ENCODE measurements around the gene MAP2K6. TPM values are rescaled to one million over a fixed set of nuclear protein-coding genes. Genes with fewer than 3 reads are reported as not detected.

The MAP2K6 gene
- total RNA-seq, 2 experiments from 2014 or later: 10.3 to 27.6 TPM

- ChIA-PET CTCF (ENCODE audit: unreplicated experiment) (interaction anchor here (1.0 to 1.1 kb wide), 2 partner anchors 9 to 589 kb away, joined by 3 read pairs; no protein-coding TSS in a partner anchor), POLR2A (interaction anchor here (0.5 to 1.7 kb wide), 12 partner anchors 7 to 311 kb away, joined by 3 to 16 read pairs (median 4); partner anchors contain the start of gene MAP2K6)
- no peaks in the 10 kb centered on the region for H3K36me3 ChIP-seq (ENCODE audit: insufficient read depth, low read length)
These were observed 164.0 kb downstream of the MAP2K6 start for GRCh38 chr17:69578385-69578936.

GRCh38 chr17:69579961-69580677, 165.6 kb downstream of the MAP2K6 start:
- Histone ChIP-seq H3K79me2 (ENCODE audit: insufficient read depth, low read depth, low read length) (peaks cover 3% of the 10 kb centered on the region; the same call in 1 of the 2 replicates), H3K27ac (ENCODE audit: low read depth, low read length, poor library complexity, severe bottlenecking) (peak overlapping the region; percentile 94), H2AFZ (ENCODE audit: low read length) (no peak overlapping the region), H3K36me3 (ENCODE audit: insufficient read depth, low read length) (no peaks in the 10 kb centered on the region), H3K4me1 (ENCODE audit: insufficient read depth, low read length, poor library complexity, severe bottlenecking) (peaks cover 93% of the 10 kb centered on the region), H3K4me2 (ENCODE audit: low read length) (peak overlapping the region; percentile 66), H3K4me3 (ENCODE audit: low read depth, low read length, poor library complexity, severe bottlenecking) (peak overlapping the region; percentile 47), H4K20me1 (ENCODE audit: insufficient read depth, low read length) (no peaks in the 10 kb centered on the region), H3K9me3 (ENCODE audit: low read length) (no peaks in the 10 kb centered on the region; the same call in 1 of the 2 replicates), H3K9me2 (ENCODE audit: insufficient read depth, low read length) (no peaks in the 10 kb centered on the region)
- intact Hi-C loops (cut with micrococcal nuclease; ENCODE audit: unreplicated experiment): loop anchor here (2.0 to 5.0 kb wide), 5 partner anchors 75 to 1398 kb away; partner anchors contain the start of gene PRKAR1A
- no TSS peak for BruUV-seq (replicated peaks)
- no peak for DNase-seq (ENCODE audit: low spot score)
- ChIA-PET POLR2A (interaction anchor here (1.0 to 6.7 kb wide), 6 partner anchors 7 to 94 kb away, joined by 3 to 67 read pairs (median 7); no protein-coding TSS in a partner anchor), CTCF (ENCODE audit: unreplicated experiment) (no interaction called here)
- TF ChIP-seq CTCF (conservative IDR thresholded peaks at IDR 0.05; ENCODE audit: low read length) (no peak), EZH2phosphoT487 (IDR thresholded peaks at IDR 0.05; ENCODE audit: borderline replicate concordance, low read depth, low read length) (no peak)

More at GRCh38 chr17:69578385-69578936, 164.0 kb downstream of the MAP2K6 start:
- H3K79me2 ChIP-seq (ENCODE audit: insufficient read depth, low read depth, low read length): peaks cover 3% of the 10 kb centered on the region; the same call in 1 of the 2 replicates
- H3K4me3 ChIP-seq (ENCODE audit: low read depth, low read length, poor library complexity, severe bottlenecking): peak overlapping the region; percentile 47
- H3K9me3 ChIP-seq (ENCODE audit: low read length): no peaks in the 10 kb centered on the region
- no peak for TF ChIP-seq CTCF (conservative IDR thresholded peaks at IDR 0.05; ENCODE audit: low read length)
- TF ChIP-seq EZH2phosphoT487 (IDR thresholded peaks at IDR 0.05; ENCODE audit: borderline replicate concordance, low read depth, low read length): no peak
- no peak overlapping the region for H2AFZ ChIP-seq (ENCODE audit: low read length)
- BruUV-seq (replicated peaks): no TSS peak
- H3K27ac ChIP-seq (ENCODE audit: low read depth, low read length, poor library complexity, severe bottlenecking): peak overlapping the region; percentile 94
- DNase-seq (ENCODE audit: low spot score): no peak
- H3K9me2 ChIP-seq (ENCODE audit: insufficient read depth, low read length): no peaks in the 10 kb centered on the region
- peaks cover 97% of the 10 kb centered on the region for H3K4me1 ChIP-seq (ENCODE audit: insufficient read depth, low read length, poor library complexity, severe bottlenecking)
- peak overlapping the region; percentile 66 for H3K4me2 ChIP-seq (ENCODE audit: low read length)
- intact Hi-C loops (cut with micrococcal nuclease; ENCODE audit: unreplicated experiment): loop anchor here (5.0 kb wide), 1 partner anchor 1396 kb away; no protein-coding TSS in a partner anchor
- H4K20me1 ChIP-seq (ENCODE audit: insufficient read depth, low read length): no peaks in the 10 kb centered on the region

Measured in OCI-LY7 (cell line).